Cerebellar nuclear complex (tissue), 1 donor: ENCODE measurements around the gene CCDC171.

Experiments
- DNase-seq, 2 experiments: peaks; one replicate each; lab custom pipeline; 2025; lab: John Stamatoyannopoulos, UW

Gene CCDC171

GRCh38 chr9:16000811-16001210 lies 448.0 kb downstream of the CCDC171 start:
- no peak for DNase-seq

- DNase-seq, result no peak
These were observed 449.0 kb downstream of the CCDC171 start for GRCh38 chr9:16001856-16002255.

- DNase-seq, result no peak
These were observed 450.0 kb downstream of the CCDC171 start for GRCh38 chr9:16002816-16003215.

- DNase-seq, result no peak
These were observed 450.9 kb downstream of the CCDC171 start for GRCh38 chr9:16003785-16004184.

- DNase-seq, result no peak
These were observed 451.8 kb downstream of the CCDC171 start for GRCh38 chr9:16004613-16005012.

GRCh38 chr9:16010221-16010620 lies 457.4 kb downstream of the CCDC171 start:
- no peak for DNase-seq

GRCh38 chr9:16012621-16013020 lies 459.8 kb downstream of the CCDC171 start:
- DNase-seq, result no peak

GRCh38 chr9:16013366-16013765 lies 460.5 kb downstream of the CCDC171 start:
- no peak for DNase-seq

- no peak for DNase-seq
These were observed 461.0 kb downstream of the CCDC171 start for GRCh38 chr9:16013826-16014225.

GRCh38 chr9:16022228-16022627 lies 469.4 kb downstream of the CCDC171 start:
- DNase-seq, result no peak

- DNase-seq, result no peak
These were observed 470.6 kb downstream of the CCDC171 start for GRCh38 chr9:16023446-16023845.
